Epithelial cell of proximal tubule (primary cell): Measurements from ENCODE around the gene DLX6. TPM values are rescaled to one million over a fixed set of nuclear protein-coding genes. Genes with fewer than 3 reads are reported as not detected.

Experiments
- DNase-seq: peaks from one replicate; pipeline ENCODE4 v3.0.0-alpha.2; 2011; ENCODE audit warnings: low read depth
- H3K4me3 ChIP-seq: 2 replicates; pipeline ENCODE4 v1.5.1; 2011; ENCODE audit warnings: low read depth, mild to moderate bottlenecking, low read length
- CTCF ChIP-seq: conservative IDR thresholded peaks from 2 replicates; pipeline ENCODE4 v1.5.1; 2012; ENCODE audit warnings: low read depth, mild to moderate bottlenecking, low read length
- total RNA-seq: library from RNA; depleted of rRNA; stranded (reverse); fragments of >200 nt; gene quantifications from 2 replicates; pipeline ENCODE4 v1.2.3, GENCODE V29; 2015

DLX6 gene
- total RNA-seq, 1 donor from 2014 or later: not detected

GRCh38 chr7:96989241-96989858 is 16.0 kb upstream of the DLX6 start:
- no peak for DNase-seq
- no peak for TF ChIP-seq CTCF
- H3K4me3 ChIP-seq: no peak overlapping the region

- no peak overlapping the region for H3K4me3 ChIP-seq
- no peak for DNase-seq
- no peak for TF ChIP-seq CTCF
Observed at GRCh38 chr7:96989859-96990317, 15.5 kb upstream of the DLX6 start.

GRCh38 chr7:96991546-96992191 is 13.7 kb upstream of the DLX6 start:
- no peak for DNase-seq
- no peak for TF ChIP-seq CTCF
- H3K4me3 ChIP-seq: no peak overlapping the region

GRCh38 chr7:96992192-96993005 is 13.0 kb upstream of the DLX6 start:
- no peak for TF ChIP-seq CTCF
- no peak for DNase-seq
- no peak overlapping the region for H3K4me3 ChIP-seq

GRCh38 chr7:96993094-96993865 is 12.1 kb upstream of the DLX6 start:
- no peak for TF ChIP-seq CTCF
- DNase-seq: no peak

GRCh38 chr7:96993980-96994379 is 11.4 kb upstream of the DLX6 start:
- TF ChIP-seq CTCF: no peak
- no peak for DNase-seq
- H3K4me3 ChIP-seq: no peak overlapping the region

More at GRCh38 chr7:96993094-96993865, 12.1 kb upstream of the DLX6 start:
- H3K4me3 ChIP-seq: no peak overlapping the region
